ENCODE data around the gene ZDHHC12. TPM values are rescaled to one million over a fixed set of nuclear protein-coding genes. Genes with fewer than 3 reads are reported as not detected.

ZDHHC12 gene
- total and polyA plus RNA-seq, 2 of the 8 experiments (the other 6 are each of a cell fraction or from before 2014, with no cell fraction given), result 35.0 to 93.8 TPM

DNA sequence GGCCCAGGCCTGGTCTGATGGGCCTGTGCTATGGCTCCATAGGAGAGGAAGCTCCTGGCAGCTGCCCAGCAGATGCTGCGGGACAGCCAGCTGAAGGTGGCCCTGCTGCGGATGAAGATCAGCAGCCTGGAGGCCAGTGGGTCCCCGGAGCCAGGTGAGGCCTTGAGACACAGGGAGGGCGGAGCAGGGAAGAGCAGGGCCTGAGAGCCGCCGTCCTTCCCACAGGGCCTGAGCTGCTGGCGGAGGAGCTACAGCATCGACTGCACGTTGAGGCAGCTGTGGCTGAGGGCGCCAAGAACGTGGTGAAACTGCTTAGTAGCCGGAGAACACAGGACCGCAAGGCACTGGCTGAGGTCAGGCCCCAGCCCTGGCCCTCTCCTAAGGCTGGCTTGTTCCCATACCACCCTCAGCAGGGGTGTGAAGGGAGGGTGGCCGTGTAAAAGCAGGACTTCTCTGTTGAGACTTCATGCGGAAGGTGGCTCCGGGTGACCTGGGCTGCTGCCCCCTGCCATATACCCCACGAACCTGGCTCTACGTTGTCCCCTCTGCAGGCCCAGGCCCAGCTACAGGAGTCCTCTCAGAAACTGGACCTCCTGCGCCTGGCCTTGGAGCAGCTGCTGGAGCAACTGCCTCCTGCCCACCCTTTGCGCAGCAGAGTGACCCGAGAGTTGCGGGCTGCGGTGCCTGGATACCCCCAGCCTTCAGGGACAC is 17.1 kb downstream of the ZDHHC12 start:
- H2BK15ac ChIP-seq (ENCODE audit: low read length), result no peak overlapping the region
- H2BK120ac ChIP-seq (replicated peaks; ENCODE audit: low read depth, low read length), result no peak overlapping the region
- H3K27me3 ChIP-seq (replicated peaks in 1 of 4; ENCODE audit: control insufficient read depth in 3 of 4, extremely low read depth in 1 of 4, insufficient read depth in 3 of 4, low read length in 3 of 4), result no peaks in the 10 kb centered on the region
- no peak overlapping the region for H3K23ac ChIP-seq (ENCODE audit: insufficient read length)
- H3K27ac ChIP-seq (ENCODE audit: low read depth, low read length), result no peak overlapping the region
- H3K9ac ChIP-seq (replicated peaks in 1 of 4; ENCODE audit: extremely low read depth in 1 of 4, low read depth in 3 of 4, low read length in 3 of 4), result no peak overlapping the region
- H2BK20ac ChIP-seq (ENCODE audit: low read length), result no peak overlapping the region
- no peak overlapping the region for H3K18ac ChIP-seq (ENCODE audit: extremely low read depth, low read length)
- no peak overlapping the region for H2AK5ac ChIP-seq (ENCODE audit: low read depth, low read length)
- no peaks in the 10 kb centered on the region for H3K79me1 ChIP-seq (ENCODE audit: low read depth, low read length)
- H3K4me2 ChIP-seq (ENCODE audit: insufficient read depth in 1 of 2, low read depth in 2 of 2, low read length in 2 of 2), result no peak overlapping the region
- ChIA-PET POLR2A (ENCODE audit: partially characterized antibody) (interaction anchor here (0.9 to 46.1 kb wide), 3 partner anchors 13 to 111 kb away, joined by 3 to 1197 read pairs (median 133); partner anchors contain the start of genes DYNC2I2, ENDOG, SET and ZDHHC12), CTCF (ENCODE audit: partially characterized antibody) (interaction anchor here (1.4 kb wide), 2 partner anchors 13 to 71 kb away, joined by 3 to 5 read pairs; no protein-coding TSS in a partner anchor)
- H3K4me1 ChIP-seq (replicated peaks in 1 of 4; ENCODE audit: control insufficient read depth in 3 of 4, insufficient read depth in 4 of 4, low read length in 3 of 4), result peaks cover 0 to 4% (median 2%) of the 10 kb centered on the region in 4 experiments; a peak in 3 of 7 replicates
- H3K56ac ChIP-seq (replicated peaks; ENCODE audit: insufficient read length, low read depth, low read length), result no peak overlapping the region
- no peak overlapping the region for H4K91ac ChIP-seq (replicated peaks; ENCODE audit: insufficient read length, low read length)
- H3K9me3 ChIP-seq (ENCODE audit: insufficient read depth in 2 of 2, low read depth in 1 of 2, low read length in 1 of 2), result no peaks in the 10 kb centered on the region
- H3K14ac ChIP-seq (ENCODE audit: insufficient read length), result no peak overlapping the region
- H3K36me3 ChIP-seq (ENCODE audit: control insufficient read depth in 2 of 4, insufficient read depth in 4 of 4, low read length in 3 of 4), result peaks cover 0 to 5% (median 0%) of the 10 kb centered on the region in 4 experiments; a peak in 2 of 8 replicates
- no peak overlapping the region for H2BK12ac ChIP-seq (ENCODE audit: low read depth, low read length)
- DNase-seq (ENCODE audit: low read depth in 1 of 2, low spot score in 2 of 2) (no peak), FAIRE-seq (no peak)
- TF ChIP-seq CTBP2 (IDR thresholded peaks at IDR 0.05; ENCODE audit: borderline replicate concordance, insufficient read depth, insufficient read length, low read length), result no peak
- TF ChIP-seq, protein P1, sequence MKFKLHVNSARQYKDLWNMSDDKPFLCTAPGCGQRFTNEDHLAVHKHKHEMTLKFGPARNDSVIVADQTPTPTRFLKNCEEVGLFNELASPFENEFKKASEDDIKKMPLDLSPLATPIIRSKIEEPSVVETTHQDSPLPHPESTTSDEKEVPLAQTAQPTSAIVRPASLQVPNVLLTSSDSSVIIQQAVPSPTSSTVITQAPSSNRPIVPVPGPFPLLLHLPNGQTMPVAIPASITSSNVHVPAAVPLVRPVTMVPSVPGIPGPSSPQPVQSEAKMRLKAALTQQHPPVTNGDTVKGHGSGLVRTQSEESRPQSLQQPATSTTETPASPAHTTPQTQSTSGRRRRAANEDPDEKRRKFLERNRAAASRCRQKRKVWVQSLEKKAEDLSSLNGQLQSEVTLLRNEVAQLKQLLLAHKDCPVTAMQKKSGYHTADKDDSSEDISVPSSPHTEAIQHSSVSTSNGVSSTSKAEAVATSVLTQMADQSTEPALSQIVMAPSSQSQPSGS (IDR thresholded peaks at IDR 0.05; ENCODE audit: low read length), result no peak
- TF ChIP-seq CBX5 (IDR thresholded peaks at IDR 0.05; ENCODE audit: low read depth, low read length), result no peak
- TF ChIP-seq BCL11A (IDR thresholded peaks at IDR 0.05; ENCODE audit: low read depth in 2 of 2, low read length in 2 of 2), result no peak
- TF ChIP-seq EZH2 (IDR thresholded peaks at IDR 0.05; ENCODE audit: low read depth, low read length, severe bottlenecking), result no peak
- no peak for TF ChIP-seq RFX5 (IDR thresholded peaks at IDR 0.05; ENCODE audit: borderline replicate concordance, low read depth, low read length)
- TF ChIP-seq ZNF274 (IDR thresholded peaks at IDR 0.05; ENCODE audit: borderline replicate concordance, extremely low read depth, low read length), result no peak
- no peak overlapping the region for H4K8ac ChIP-seq (ENCODE audit: extremely low read depth, insufficient read depth, low read length)
- H3K4me3 ChIP-seq (ENCODE audit: extremely low read depth in 1 of 4, insufficient read depth in 2 of 4, low read depth in 3 of 4, low read length in 4 of 4), result no peak overlapping the region
- H2AFZ ChIP-seq (ENCODE audit: low read length), result no peak overlapping the region
- 94% methylated on average over 21 of the region's 23 CpGs; no CpG with 5 or more reads in 1 of the 2 experiments for WGBS, 2 experiments (ENCODE audit: extremely low coverage in 1 of 2, insufficient coverage in 1 of 2, insufficient read length in 1 of 2, insufficient replicate concordance in 2 of 2, low coverage in 1 of 2, low lambda C conversion rate in 2 of 2, missing lambda C conversion rate in 1 of 2)
- no peak overlapping the region for H4K5ac ChIP-seq (ENCODE audit: insufficient read length, low read depth, low read length)
- peaks cover 7% of the 10 kb centered on the region; the same call in 1 of the 2 replicates for H3K23me2 ChIP-seq (ENCODE audit: low read depth, low read length)
- H4K20me1 ChIP-seq (replicated peaks in 1 of 2; ENCODE audit: control insufficient read depth in 1 of 2, insufficient read depth in 2 of 2, low read length in 2 of 2), result peaks cover 0 to 2% of the 10 kb centered on the region in 2 experiments
- H3K4ac ChIP-seq (replicated peaks; ENCODE audit: insufficient read length, low read depth, low read length), result no peak overlapping the region
- H2BK5ac ChIP-seq (ENCODE audit: low read depth, low read length), result peak overlapping the region; percentile 35; the same call in 1 of the 2 replicates
- H3K79me2 ChIP-seq (ENCODE audit: control insufficient read depth in 1 of 2, insufficient read depth in 2 of 2, low read length in 2 of 2), result no peaks in the 10 kb centered on the region

All from H1 (cell line).